Measurements from ENCODE around the gene RTN4RL1.

Gene RTN4RL1

GRCh38 chr17:2023692-2024571, 1.2 kb downstream of the RTN4RL1 start (continued):
- TF ChIP-seq ZNF148 (tag by site-specific recombination; IDR thresholded peaks at IDR 0.05; ENCODE audit: borderline replicate concordance) (no peak), KLF16 (tag by site-specific recombination; IDR thresholded peaks at IDR 0.05) (no peak), ZNF280C (tag by site-specific recombination; IDR thresholded peaks at IDR 0.05) (no peak), ZNF175 (tag by site-specific recombination; IDR thresholded peaks at IDR 0.05) (no peak), ZNF501 (tag by site-specific recombination; IDR thresholded peaks at IDR 0.05) (no peak), ZNF2 (tag by site-specific recombination; IDR thresholded peaks at IDR 0.05) (no peak), ZNF140 (tag by site-specific recombination; IDR thresholded peaks at IDR 0.05) (no peak), ZNF768 (tag by site-specific recombination; IDR thresholded peaks at IDR 0.05) (no peak), PATZ1 (tag by site-specific recombination; IDR thresholded peaks at IDR 0.05) (no peak), SP2 (tag by site-specific recombination; IDR thresholded peaks at IDR 0.05) (no peak), ZBTB20 (tag by site-specific recombination; IDR thresholded peaks at IDR 0.05) (peak; percentile 67), ZNF654 (tag by site-specific recombination; IDR thresholded peaks at IDR 0.05; ENCODE audit: low read depth) (no peak), SCRT1 (tag by site-specific recombination; IDR thresholded peaks at IDR 0.05; ENCODE audit: borderline replicate concordance) (no peak), MZF1 (tag by site-specific recombination; IDR thresholded peaks at IDR 0.05; ENCODE audit: borderline replicate concordance) (no peak), ZNF174 (tag by site-specific recombination; IDR thresholded peaks at IDR 0.05) (no peak), ZNF112 (tag by site-specific recombination; IDR thresholded peaks at IDR 0.05) (no peak), ZNF404 (tag by site-specific recombination; IDR thresholded peaks at IDR 0.05) (no peak), ZNF366 (tag by site-specific recombination; conservative IDR thresholded peaks at IDR 0.05) (no peak), ZXDB (tag by site-specific recombination; IDR thresholded peaks at IDR 0.05) (no peak), GLI2 (tag by site-specific recombination; IDR thresholded peaks at IDR 0.05; ENCODE audit: borderline replicate concordance, low read depth) (no peak), ZNF776 (tag by site-specific recombination; IDR thresholded peaks at IDR 0.05; ENCODE audit: borderline replicate concordance) (no peak), ZNF530 (tag by site-specific recombination; IDR thresholded peaks at IDR 0.05; ENCODE audit: low read depth) (no peak), ZSCAN5A (tag by site-specific recombination; IDR thresholded peaks at IDR 0.05) (no peak), ZBTB48 (tag by site-specific recombination; IDR thresholded peaks at IDR 0.05) (no peak), ZNF341 (tag by site-specific recombination; IDR thresholded peaks at IDR 0.05; ENCODE audit: low read depth) (peak; percentile 74), ZNF596 (tag by site-specific recombination; IDR thresholded peaks at IDR 0.05) (0 out of 2 replicates have a peak, but pooled peaks have one; percentile 14), GLIS2 (tag by site-specific recombination; IDR thresholded peaks at IDR 0.05) (peak; percentile 57; the same call in 1 of the 2 replicates), ZNF670 (tag by site-specific recombination; IDR thresholded peaks at IDR 0.05; ENCODE audit: low read depth) (no peak), ZNF274 (IDR thresholded peaks at IDR 0.05; ENCODE audit: low read length) (no peak), ZNF274 (tag by site-specific recombination; IDR thresholded peaks at IDR 0.05; ENCODE audit: borderline replicate concordance) (no peak), ZNF561 (tag by site-specific recombination; IDR thresholded peaks at IDR 0.05; ENCODE audit: borderline replicate concordance) (peak; percentile 54; the same call in 1 of the 2 replicates)

All from HEK293 (cell line).